GM21619 (cell line): ENCODE results near the gene ABCA8.

Experiments used
- ATAC-seq: cut with Tn5 transposase; IDR thresholded peaks from one replicate; pipeline ENCODE4 v1.9.1; 2021; ENCODE audit not compliant: unreplicated experiment

The ABCA8 gene

GRCh38 chr17:68943123-68943811 lies 11.9 kb downstream of the ABCA8 start:
- ATAC-seq = no peak

- ATAC-seq = no peak
Measured at GRCh38 chr17:68942389-68942788, 12.8 kb downstream of the ABCA8 start.

- ATAC-seq = no peak
Measured at GRCh38 chr17:68941761-68942160, 13.4 kb downstream of the ABCA8 start.

DNA sequence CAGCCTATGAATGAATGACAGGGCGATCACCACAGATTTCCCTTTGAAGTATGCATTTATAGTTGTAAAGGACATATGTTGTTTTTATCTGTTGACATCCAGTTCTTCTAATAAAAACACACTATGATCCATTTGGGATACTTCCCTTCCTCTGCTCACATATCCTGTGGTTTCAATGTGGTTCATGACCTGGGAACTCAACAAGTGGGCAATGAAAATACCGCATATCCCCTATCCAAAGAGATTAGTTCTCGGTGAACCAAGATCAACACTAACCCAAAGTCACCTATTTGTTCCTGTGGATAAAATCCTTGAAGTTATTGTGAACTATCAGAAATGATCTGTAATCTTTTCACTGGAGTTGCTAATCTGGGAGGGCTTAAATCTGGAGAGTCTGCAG lies 16.0 kb downstream of the ABCA8 start:
- no peak for ATAC-seq

DNA sequence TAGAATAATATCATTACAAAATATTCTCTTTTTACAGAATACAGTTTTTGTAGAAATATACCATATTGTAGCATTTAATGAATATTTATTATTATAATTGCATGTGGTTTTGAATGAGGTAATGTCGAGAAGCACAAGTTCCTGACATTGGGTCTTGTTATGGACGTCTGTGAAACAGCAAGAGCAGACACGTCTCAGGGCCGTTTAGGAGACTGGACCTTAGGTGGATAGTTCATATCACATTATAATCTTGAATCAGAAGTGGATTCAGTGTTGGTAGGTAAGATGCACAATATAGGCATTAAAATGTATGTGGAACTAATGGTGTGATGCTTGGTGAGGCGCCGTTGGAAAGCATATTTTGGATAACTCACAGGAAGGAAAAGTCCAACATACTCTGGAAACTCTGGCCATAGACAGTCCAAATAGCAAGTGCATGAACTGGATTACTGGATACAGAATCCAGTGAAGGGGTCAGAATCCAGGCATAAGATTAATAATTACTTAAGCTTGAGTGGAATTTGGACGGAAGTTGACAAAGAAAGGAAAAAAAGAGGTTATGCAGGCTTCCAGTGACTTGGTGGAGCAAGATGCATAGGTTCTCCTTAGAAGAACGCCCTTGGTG lies 17.2 kb downstream of the ABCA8 start:
- no peak for ATAC-seq

- no peak for ATAC-seq
Measured at GRCh38 chr17:68927516-68927915, 27.7 kb downstream of the ABCA8 start.

GRCh38 chr17:68924793-68925720 lies 30.1 kb downstream of the ABCA8 start:
- ATAC-seq = no peak

DNA sequence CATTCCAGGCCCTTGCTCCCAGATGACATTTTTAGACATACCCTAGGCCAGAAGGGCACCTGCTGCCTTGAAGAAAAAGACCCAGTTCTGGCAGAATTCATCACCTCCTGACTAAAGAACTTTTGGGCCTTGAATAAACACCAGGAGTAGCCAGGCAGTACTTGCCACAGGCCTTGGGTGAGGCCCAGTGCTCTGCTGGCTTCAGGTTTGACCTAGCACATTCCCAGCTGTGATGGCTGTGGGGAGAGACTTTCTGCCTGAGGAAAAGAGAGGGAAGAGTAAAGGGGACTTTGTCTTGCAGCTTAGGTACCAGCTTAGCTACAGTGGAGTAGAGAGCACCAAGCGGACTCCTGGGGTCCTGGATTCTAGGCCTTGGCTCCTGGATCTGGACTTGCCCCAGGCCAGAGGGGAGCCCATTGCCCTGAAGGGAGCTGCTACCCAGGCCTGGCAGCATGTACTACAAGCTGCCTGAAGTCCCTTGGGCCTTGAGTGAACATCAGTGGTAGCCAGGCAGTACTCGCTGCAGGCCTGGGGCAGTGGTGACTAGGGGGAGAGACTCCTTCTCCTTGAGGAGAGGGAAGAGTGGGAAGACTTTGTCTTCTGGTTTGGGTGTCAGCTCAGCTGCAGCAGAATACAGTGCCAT lies 44.3 kb downstream of the ABCA8 start:
- no peak for ATAC-seq

DNA sequence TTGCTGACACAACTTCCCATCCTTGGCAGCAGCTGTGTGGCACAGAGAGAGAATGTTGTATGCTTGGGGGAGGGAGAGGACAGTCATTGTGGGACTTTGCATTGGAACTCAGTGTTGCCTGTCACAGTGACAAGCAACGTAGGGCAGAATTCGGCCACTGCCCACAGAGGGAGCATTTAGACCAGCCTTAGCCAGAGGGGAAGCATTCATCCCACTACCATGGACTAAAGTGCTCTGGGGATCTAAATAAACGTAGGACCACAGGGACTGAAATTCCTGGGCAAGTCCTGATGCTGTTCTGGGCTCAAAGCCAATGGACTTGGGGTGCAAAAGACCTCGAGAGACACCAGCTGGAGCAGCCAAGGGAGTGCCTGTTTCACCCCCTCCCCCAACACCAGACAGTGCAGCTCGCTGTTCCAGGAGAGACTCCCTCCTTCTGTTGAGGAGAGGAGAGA lies 44.9 kb downstream of the ABCA8 start:
- ATAC-seq = no peak

DNA sequence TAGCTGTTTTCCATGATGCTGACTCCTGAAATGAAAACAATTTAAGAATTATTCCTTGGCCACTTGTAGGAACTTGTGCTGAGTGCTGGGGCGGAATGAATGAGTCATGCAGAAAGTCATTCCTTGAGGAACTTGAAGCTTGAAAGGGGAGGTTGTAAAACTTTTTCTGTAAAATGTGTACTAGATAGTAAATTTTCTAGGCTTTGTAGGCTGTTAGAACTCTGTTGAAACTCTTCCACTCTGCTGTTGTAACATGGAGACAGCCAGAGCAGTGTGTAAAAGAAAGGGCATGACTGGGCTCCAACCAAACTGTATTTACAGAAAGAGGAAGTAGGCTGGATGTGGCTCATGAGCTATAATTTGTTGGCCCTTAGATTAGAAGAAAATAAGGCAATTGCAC lies 46.1 kb downstream of the ABCA8 start:
- no peak for ATAC-seq

- peak; percentile 73 for ATAC-seq
Measured at GRCh38 chr17:68908045-68908444, 47.1 kb downstream of the ABCA8 start.

DNA sequence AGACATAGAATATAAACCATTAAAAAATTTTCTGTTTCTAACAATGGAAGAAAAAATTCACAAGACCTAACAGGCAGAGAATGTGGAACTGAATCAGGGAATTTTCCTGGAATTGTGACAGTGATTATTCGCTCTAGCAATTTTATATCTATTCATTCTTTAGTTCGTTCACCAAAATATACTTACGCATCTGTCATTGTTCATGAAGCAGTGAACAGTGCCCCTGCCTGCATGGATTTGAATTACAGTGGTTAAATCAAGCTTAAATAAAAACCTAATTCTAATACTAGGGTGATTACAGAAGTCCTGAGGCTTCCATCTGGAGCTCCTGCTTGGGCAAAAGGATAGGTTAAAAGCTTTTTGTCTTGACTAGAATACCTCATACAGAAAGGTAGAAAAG lies 48.6 kb downstream of the ABCA8 start:
- no peak for ATAC-seq

DNA sequence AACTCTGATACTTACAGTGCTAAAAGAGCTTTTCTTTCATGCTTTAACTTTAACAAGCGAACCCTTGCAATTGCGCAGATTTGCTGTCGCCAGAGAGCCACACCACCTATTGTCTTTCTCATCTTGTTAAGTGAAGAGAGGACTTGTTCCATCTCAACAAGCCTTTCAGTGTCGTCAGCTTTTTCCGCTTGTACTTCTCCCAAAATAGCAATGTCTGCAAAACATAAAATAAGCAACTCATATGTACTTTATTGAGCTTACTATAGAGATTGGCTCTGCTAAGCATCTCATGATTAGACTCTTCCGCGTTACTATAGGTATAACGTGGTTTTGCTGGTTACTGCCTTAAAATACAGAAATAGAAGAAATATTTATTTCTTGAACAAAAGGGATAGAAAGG lies 51.9 kb downstream of the ABCA8 start:
- ATAC-seq = no peak

GRCh38 chr17:68897557-68897956 lies 57.6 kb downstream of the ABCA8 start:
- no peak for ATAC-seq

DNA sequence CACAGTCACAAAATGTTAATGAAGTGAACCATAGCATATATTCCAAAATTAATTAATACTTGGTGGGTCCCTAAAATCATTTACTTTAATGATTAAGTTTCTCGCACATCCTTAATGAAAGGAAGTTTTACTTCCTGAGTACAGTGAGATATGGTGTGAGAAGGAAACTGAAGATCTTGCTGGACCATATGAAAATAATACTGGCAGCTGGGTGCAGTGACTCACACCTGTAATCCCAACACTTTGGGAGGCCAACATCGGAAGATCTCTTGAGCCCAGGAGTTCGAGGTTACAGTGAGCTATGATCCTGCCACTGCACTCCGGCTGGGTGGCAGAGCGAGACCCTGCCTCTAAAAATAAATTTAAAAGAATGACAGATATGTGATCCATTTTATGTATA lies 62.5 kb downstream of the ABCA8 start:
- ATAC-seq = no peak

- no peak for ATAC-seq
Measured at GRCh38 chr17:68892193-68892592, 63.0 kb downstream of the ABCA8 start.

DNA sequence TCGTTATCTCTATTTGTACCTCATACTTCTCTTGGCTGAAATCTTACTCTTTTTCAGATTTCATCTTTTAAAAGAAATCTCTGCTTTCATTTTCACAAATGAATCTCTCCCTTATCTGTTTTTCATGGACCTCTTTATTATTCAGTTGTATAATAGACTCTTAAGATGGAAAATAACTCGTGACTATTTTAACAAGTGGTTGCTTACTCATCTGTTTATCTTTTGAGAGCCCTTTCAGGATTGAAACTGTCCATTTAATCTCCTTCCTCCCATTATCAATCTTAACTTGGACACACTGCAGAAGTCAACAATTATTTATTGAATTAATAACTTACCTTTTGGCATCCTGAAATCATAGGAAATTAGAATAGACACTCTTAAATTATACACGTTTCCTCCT lies 68.8 kb downstream of the ABCA8 start:
- ATAC-seq = no peak

DNA sequence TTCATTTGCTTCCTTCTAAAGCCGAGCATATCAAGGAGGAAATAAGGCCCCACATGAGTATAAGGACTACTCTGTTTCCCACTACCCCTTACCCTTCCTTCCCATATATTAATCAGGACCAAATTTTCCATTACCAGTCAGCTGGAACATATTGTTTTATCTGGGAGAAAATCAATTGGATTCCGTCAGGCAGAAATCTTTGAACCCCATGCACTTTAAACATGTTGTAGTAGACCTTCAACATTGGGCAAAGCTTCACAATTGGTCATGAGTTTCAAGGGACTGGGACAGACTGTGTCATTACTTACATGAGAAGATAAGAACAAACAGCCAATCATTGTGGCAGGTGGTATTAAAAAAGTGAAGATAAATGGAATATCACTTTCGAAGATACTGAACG lies 70.3 kb downstream of the ABCA8 start:
- no peak for ATAC-seq

DNA sequence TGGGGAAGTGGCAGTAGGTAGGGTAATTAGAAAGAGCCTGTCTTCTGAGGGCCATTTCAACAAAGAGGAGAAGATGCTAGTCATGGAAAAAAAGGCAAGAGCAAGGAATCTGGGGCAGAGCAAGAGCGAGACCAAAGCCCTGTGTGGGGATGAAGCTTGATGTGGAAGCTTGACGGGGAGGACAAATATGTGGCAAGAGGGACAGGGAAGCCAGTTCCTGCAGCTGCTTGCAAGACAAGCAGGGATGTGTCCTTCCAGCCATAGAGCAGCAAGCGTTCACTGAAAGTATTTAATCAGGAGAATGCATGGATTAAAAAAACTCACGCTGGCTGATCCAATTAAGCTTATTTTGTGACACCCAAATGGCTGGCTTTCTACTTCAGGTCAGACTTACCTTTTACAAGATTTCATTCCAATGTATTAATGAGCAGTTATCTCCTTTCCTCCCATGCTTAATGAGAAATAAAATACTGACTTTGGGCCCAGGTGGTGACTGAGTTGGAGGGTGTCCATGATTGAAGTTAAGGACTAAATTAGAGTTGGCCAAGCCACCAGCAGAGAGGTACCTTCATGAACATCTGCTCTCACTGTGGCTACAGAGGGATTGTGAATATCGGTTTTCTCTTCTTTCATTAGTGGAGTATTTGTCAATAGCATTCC lies 76.8 kb downstream of the ABCA8 start:
- ATAC-seq = no peak

DNA sequence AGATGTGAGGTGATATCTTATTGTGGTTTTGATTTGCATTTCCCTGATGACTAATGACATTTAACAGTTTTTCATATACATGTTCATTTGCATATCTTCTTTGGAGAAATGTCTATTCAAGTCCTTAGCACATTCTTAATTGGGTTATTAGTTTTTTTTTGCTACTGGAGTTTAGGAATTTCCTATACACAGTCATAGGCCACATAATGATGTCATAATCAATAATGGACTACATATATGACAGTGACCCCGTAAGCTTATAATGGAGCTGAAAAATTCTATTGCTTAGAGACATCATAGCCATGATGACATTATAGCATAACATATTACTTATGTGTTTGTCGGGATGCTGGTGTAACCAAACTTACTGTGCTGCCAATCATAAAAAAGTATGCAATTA lies 83.7 kb downstream of the ABCA8 start:
- no peak for ATAC-seq

DNA sequence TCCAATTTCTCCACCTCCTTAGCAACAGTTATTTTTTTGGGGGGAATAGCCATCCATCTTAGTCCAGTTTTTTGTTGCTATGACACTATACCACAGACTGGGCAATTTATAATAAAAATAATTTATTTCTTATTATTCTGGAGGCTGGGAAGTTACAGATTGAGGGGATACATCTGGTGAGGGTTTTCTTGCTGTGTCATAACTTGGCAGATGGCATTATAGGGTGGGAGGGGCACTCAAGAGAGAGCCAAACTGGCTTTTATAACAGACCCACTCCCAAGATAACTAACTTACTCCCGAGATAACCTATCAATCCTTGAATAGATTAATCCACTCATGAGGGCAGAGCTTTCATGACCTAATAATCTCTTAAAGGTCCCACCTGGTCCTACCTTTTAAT lies 84.2 kb downstream of the ABCA8 start:
- ATAC-seq = no peak
